GM21717 (cell line): Measurements from ENCODE around the gene FAM3A.
"Not testable (repeated sequence)": the region's sequence is repeated elsewhere in the genome, so short reads cannot be mapped to it uniquely, and the experiment has no call there.

ENCODE experiments used
- ATAC-seq: cut with Tn5 transposase; IDR thresholded peaks from one replicate; pipeline ENCODE4 v1.9.1; 2021; ENCODE audit warnings: mild to moderate bottlenecking, moderate library complexity; ENCODE audit not compliant: unreplicated experiment

FAM3A gene

DNA sequence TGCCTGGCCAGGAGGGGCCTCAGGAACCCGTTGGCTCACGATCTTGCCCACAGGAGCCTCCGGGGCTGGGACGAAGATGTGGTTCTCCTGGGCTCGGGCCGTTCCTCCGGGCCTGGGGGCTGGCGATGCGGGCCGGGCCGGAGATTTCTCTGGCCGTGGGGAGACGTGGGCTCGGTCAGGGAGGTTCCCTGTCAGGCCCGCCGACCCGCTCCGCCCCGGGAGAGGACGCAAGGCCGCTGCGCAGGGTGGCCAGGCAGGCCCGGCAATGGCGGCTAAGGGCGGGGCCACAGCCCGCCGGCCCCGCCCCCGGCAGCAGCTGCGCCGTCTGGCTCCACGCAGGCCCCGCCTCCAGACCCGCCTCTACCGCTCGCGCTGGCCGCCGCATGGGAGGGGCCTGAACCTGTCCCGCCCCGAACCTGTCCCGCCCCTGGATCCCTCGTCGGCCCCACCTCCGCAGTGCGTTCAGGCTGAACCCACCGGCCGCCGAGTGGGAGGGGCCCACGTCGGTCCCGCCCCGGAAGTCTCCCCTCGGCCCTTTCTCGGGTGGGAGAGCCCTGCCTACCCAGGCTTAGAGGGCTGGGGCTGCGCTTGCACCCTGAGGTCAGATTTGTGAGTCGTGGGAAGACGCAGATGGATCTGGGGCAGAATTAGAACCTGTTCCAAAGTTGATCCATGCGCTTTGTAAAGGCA is at the start of gene FAM3A:
FAM3A (minus strand) TSS at position 267 of the 690 bp plus-strand sequence. CDS start 460 bp downstream, outside the sequence.
- peak; percentile 84 for ATAC-seq

- not testable (repeated sequence) for ATAC-seq
These were observed 46.3 kb upstream of the FAM3A start for GRCh38 chrX:154562295-154562694.

DNA sequence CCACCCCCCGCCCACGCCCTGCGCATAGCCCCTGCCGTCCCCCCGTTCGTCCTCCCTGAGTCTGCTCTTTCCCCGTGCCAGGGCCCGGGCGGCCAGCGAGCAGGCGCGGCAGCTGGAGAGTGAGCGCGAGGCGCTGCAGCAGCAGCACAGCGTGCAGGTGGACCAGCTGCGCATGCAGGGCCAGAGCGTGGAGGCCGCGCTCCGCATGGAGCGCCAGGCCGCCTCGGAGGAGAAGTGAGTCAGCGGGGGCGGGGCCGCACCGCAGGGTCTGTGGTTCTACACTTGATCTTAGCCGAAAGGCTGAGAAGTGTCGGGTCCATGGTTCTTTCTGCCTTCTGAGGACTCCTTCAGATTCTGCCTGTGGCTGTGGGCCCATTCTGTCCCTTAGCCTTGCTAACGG is 44.3 kb upstream of the FAM3A start:
- not testable (repeated sequence) for ATAC-seq

GRCh38 chrX:154558896-154559295 is 42.9 kb upstream of the FAM3A start:
- ATAC-seq = not testable (repeated sequence)

- ATAC-seq = not testable (repeated sequence)
These were observed 42.1 kb upstream of the FAM3A start for GRCh38 chrX:154558060-154558690.

DNA sequence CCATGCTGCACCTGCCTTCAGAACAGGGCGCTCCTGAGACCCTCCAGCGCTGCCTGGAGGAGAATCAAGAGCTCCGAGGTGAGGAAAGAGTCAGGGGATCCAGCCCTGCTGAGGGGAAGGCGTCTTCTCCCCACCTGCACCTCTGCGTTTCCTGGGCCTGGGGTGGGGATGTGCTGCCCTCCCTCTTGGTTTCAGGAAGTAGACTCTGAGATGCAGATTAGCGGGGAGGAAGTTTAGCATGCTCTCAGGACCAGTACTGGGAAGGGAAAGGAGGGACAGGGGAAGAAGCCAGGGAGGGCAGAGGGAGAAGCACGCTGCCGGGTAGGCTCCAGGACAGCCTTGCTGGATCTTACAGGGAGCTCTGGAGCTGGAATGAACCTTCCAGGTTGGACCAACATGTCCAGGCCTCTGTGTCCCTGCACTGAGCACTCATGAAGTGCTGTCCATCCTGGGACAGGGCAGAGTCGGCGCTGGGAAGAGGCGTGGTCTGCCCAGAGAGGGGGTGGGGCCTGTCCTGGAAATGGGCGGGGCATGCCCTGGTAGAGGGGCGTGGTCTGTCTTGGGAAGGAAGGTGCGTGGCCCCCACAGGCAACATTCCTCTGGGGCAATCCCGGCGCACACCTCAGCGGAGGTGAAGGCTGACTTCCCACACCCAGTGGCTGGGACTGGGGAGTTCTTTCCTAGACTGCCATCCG is 36.2 kb upstream of the FAM3A start:
- not testable (repeated sequence) for ATAC-seq

DNA sequence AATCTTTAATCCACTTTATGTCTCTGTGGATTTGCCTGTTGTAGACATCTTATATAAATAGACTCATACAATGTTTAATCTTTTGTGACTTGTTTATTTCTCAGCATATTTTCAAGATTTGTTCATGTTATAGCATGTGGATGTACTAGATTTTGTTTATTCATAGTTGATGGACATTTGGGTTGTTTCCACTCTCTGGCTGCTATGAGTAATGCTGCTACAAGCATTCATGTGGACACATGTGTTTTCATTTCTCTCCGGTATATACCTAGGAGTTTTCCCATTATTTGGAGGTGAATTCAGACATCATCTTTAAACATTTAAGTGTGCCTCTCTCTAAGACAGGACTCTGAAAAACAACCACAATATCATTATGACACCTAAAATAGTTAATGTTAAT is 33.7 kb upstream of the FAM3A start:
- ATAC-seq = no peak

GRCh38 chrX:154548028-154548316 is 31.9 kb upstream of the FAM3A start:
- ATAC-seq = no peak

DNA sequence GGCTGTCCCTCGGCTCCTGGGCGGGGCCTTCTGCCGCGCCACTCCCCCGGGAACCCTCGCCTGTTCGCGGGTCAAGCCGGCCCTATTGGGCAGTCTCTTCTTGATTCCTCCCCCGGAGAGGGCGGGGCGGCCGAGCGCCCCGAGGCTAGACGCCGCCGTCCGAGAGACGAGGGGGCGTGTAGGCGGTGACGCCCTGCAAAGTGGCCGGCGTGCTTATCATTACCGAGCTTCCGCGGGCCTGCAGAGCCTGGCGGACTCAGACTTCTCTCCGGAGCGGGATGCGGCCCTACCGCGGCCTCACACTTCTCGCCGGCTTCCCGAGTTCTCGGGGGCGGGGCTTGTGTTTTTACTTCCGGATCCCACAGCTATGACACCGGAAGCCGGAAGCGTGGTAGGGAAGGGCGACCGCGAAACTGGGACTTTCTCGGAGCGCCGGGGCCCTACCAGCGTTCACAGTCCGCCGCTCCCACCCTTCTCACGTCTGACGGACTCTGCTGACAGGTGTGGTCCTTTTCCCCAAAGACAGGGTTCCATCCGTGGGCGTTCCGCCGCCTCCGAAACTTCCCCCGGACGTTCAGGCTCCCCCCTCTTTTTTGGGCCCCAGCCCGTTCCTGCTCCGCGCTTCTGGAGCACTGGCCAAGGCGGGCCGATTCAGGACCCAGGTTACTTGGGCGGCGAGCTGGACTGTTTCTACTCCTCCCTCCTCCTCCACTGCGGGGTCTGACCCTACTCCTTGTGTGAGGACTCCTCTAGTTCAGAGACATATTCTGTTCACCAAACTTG is 31.4 kb upstream of the FAM3A start, which contains the start of gene IKBKG:
IKBKG (plus strand) TSS at position 376 of the 783 bp plus-strand sequence. CDS start 4,383 bp downstream, outside the sequence.
- ATAC-seq = peak; percentile 73

DNA sequence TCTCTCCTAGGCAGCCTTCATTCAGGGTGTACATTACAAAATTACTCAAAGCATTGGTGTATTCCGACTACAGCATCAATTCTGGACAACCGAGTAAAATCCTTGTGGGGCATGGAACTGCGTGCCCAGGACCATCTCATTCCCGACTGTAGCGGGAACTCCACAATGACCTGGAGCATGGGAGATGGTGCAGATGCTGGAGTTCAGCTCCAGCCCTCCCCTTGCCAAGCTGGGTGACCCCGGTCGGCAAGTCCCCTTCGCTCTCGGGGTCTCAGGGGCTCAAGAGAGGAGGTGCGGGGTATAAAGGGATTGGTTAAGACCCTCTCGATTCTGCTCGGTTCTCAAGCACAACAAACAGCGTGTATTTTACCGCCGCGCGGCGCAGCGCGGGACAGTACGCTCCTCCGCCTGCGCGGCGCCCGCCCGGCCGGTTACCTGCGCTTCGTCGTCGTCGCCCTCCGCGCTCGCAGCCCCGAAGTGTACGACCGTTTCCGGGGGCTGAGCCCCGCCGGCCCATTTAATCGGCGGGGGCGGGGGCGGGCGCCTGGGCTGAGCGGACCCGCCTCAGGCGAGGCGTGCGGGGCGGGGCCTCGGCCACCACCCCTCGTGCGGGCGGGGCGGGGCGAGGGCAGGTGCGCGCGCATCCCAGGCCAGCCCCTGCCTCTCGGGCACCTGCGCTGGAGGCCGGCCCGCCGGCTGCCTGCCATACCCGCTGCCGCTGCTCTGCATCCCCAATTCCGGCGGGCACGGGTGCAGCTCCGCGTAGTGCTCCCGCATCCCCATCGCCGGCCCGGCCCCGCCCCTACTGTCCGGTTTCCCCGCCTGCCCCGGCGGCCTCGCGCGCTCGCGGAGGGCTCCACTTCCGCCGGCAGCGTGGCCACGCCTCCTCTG is 30.6 kb upstream of the FAM3A start, which contains the start of gene G6PD:
G6PD (minus strand) TSS at position 493 of the 891 bp plus-strand sequence. CDS start 691 bp downstream, outside the sequence.
- peak; percentile 43 for ATAC-seq

- no peak for ATAC-seq
These were observed 29.7 kb upstream of the FAM3A start for GRCh38 chrX:154545673-154546274.

- no peak for ATAC-seq
These were observed 26.8 kb upstream of the FAM3A start for GRCh38 chrX:154542723-154543424.

DNA sequence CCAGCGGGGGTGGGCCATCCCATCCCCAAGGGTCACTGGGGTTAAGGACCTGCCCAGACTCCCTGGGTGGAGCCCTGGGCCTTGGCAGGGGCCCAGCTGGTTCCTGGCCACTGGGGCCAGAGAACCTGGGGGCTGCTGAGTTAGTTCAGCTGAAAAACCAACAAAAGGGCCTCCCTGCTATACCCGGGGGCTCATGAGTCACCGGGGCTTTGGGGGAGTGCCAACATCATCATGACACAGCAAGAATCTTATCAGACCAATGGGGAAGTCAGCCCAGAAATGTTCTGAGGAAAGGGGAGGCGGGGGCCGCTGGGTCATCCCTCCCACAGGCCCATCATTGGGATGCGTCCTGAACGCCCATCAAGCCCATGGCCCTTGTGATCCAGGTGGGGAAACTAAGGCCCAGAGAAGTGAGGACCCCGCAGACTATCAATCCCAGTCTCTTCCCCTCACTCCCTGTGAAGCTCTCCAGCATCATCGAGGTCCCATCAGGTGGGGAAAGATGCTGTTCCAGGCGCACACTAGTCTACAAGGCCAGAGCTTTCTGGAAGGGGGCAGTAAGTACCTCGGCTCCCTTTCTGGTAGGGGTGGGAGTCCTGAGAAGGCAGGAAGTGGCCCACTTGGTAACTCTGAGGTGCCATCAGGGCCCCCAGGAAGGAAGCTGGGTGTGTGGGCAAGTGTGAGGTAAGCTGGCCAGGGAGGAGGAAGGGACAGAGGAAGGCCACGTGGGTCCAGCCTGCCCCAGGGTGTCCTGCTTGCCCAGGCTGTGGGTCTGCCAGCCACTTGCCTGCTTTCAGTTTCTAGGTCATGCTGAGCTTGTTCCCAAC is 26.1 kb upstream of the FAM3A start:
- ATAC-seq = no peak

DNA sequence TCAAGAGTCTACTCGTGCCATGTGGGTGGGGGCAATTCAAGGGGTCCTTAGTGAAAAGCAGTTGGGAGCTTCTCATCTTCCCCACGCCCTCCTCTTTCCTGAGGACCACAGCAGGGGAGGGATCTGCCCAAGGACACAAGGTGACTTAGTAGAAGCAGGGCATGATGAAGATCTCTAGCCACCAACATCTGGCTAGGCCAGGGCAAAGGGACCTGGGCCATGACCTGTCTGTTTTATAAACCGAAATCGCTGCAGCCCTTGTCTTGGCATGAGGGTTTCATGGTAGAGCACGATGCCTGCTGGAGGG is 25.5 kb upstream of the FAM3A start:
- no peak for ATAC-seq

DNA sequence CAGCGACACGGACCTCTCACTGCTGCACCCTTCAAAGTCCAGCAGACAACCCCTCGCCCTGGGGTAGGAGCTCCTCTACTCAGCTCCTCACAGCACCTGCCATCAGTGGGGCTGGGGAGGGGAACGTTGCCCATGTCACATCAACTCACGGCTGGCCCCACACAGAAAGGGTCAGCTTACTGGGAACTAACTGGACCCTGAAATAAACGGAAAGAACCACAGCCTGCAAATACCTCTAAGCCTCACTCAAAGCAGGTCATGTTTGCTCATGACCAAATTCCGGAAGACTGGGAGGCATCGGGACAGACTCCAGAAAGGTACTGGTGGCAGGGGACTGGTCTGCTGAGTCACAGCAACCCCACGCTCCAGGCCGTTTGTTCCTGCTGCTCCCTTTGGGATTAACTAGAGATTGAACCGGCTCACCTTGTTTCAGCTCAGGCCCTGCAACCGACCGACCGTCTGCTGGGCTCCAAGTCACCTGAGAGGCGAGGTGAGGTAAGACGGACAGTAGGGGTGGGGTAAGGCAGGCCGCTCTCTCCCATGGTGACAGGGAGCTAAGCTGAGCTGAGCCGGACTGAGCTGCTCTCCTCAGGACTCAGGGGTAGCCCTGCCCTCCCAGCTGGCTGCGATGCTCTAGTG is 25.0 kb upstream of the FAM3A start:
- ATAC-seq = no peak

DNA sequence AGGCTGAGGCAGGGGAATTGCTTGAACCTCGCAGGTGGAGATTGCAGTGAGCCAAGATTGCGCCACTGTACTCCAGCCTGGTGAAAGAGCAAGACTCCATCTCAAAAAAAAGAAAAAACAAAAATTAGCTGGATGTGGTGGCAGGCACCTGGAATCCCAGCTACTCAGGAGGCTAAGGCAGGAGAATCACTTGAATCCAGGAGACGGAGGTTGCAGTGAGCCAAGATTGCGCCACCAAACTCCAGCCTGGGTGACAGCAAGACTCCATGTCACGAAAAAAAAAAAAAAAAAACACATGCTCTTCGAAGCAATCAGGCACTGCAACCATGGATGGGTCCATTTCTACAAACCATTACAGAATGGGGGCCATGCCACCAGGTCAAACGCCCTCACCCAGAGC is 24.3 kb upstream of the FAM3A start:
- not testable (repeated sequence) for ATAC-seq

DNA sequence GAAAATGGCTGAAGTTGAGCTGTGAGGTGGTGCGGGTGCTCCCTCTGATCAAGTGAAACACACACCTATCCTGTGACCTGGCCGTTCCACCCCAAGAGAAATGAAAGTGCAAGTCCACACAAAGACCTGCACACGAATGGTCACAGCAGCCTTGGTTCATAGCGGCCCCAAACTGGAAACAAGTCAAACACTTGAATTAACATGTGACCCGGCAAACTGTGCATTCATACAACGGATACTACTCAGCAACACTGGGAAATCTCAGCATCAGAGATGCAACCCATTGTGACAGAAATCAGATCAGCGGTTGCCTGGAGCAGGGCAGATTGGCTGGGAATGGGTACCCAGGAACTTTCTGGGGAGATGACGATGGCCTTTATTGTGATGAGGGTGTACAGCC is 23.0 kb upstream of the FAM3A start:
- ATAC-seq = no peak

DNA sequence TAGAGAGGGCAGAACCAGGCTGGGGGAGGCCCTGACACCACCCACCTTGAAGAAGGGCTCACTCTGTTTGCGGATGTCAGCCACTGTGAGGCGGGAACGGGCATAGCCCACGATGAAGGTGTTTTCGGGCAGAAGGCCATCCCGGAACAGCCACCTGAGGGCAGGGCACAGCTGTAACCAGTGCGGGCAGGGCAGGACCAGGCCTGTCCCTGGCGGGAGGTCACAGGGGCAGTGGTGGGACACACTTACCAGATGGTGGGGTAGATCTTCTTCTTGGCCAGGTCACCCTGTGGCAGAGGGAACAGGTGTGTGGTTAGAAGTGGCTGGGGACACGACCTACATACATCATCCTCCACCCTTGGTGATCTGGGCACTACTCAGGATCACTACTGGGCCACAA is 19.9 kb upstream of the FAM3A start:
- no peak for ATAC-seq
